SIG-M5 (cell line): ENCODE results near the gene PRKCE.

ENCODE experiments used
- DNase-seq: peaks from one replicate; lab custom pipeline; 2025; lab: John Stamatoyannopoulos, UW

The PRKCE gene

DNA sequence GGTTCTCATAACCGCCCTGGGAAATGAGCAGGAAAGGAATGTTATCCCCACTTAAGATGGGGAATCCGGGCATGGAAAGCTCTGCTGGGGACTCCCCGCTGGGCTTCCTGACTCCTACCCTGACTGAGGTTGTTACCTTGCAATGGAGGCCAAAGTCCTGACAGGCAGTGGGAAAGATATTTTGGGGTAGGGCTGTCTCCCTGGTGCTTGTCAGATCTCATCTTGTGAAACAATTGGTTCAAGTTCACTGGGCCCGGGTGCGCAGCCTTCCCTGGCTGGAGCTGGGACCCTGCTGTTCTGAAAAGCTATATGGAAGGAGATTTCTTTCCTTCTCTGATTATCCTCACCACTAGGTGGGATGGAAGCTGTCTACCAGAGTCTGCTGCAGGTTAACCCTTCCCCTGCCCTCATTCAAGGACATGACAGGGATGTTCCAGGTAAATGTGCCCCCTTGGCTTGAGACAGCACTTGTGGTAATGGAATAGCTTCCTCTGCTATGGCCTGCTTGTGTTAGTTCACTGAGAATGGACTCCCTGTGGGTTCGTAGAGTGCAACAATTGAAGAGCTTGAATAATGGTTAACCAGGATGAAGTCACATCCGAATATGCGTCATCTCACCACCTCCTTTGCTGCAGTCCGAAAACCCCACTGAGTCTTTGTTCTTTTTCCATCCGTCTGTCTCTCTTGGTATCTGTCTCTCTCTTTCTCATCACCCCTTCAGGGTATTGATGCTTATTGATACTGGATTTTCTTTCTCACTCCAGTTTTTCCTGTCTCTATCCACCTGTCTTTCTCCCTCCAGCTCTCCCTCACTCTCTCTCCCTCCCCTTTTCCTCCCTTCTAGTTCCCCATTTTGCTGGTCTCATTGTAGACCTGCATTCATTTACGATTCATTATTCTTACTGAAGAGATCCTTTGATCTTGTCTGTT is 577.9 kb downstream of the PRKCE start:
- no peak for DNase-seq

DNA sequence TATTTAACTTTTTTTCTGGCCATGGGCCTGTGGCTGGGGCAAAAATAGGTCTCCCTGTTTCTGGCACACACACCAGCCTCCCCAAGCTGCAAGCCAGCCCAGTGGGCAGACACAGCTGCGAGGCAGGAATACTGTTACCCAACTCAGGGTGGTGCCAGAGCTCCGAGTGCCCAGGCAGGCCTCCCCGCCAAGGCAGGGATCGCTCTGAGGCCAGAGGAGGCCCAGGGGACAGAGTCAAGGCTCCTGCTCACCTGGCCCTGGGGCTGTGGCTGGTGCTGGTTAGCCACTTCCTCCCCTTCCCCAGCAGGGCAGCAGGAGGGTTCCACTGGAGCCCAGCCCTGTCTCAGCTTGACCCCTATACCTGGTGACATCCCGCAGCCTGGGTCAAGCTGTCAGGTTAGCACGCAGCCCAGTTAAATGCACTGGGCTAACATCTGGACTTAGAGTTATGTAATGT is 578.7 kb downstream of the PRKCE start:
- DNase-seq, result no peak

DNA sequence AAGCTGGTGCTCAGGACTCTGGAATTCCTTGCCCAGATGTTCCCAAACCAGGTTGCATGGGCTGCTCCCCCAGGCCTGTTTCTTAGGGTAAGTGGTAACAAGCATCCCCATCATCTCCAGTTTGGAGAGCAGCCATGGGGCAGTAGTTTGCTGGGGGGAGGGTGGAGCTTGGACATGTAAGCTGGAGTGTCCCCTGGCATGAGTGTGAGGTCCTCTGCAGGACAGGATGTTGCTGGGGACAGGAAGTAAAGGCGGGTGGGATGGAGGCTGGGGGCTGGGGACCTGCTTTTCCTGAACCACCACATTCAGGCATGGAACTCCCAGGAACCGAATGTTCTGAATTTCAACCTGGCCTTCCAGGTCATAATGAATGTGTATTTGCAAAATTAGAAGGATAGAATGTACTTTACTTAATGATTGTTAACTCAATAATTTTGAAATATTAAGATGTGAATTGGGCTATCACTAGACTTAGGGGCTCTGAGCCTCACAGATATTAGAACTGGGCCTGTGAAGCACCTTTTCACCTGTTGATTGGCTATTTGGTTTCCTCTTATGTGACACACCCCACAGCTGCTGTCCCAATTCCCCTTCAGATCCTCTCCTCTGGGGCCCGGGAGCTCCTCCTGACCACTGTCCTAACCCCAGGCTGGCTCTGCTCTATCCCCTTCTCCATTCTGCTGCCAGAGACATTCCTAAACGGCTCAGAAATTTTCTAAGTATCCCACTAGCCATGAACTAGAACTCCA is 579.4 kb downstream of the PRKCE start:
- DNase-seq, result no peak

DNA sequence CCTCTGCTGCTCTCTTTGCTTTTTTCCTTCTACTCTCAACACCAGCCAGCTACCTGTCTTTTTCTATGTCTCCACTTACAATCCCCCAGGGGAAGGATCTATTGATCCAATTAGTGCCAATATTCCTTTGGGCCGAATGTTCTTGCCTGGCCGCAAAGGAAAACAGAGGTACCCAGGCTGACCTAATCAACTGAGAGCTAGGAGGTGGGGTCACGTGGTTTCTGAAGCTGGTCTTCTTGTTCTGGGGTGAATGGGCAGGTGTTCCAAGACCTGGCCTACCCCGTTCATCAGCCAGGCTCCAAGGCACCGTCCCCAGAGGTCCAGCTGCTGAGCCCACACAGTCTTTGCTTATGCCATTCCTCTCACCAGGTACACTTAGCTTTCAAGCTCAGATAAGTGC is 580.2 kb downstream of the PRKCE start:
- no peak for DNase-seq

DNA sequence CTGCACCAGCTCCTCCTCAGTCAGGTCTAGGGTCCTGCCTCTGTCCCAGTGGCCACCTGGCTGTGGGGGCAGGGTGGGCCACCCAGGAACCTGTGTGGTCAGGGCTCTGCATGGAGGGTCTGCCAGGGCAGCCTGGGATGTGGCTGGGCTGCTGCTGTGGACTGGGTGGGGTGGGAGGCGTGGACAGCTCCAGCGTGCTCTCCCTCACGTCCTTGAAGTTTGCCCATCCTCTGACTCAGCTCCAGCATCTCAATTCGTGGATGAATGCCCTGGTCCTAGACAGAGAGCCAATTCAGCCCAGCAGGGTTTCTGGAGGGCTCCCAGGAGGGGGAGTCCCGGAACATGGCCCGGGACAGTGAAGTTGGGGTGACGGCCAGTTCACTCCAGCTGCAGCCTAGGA is 581.4 kb downstream of the PRKCE start:
- no peak for DNase-seq

DNA sequence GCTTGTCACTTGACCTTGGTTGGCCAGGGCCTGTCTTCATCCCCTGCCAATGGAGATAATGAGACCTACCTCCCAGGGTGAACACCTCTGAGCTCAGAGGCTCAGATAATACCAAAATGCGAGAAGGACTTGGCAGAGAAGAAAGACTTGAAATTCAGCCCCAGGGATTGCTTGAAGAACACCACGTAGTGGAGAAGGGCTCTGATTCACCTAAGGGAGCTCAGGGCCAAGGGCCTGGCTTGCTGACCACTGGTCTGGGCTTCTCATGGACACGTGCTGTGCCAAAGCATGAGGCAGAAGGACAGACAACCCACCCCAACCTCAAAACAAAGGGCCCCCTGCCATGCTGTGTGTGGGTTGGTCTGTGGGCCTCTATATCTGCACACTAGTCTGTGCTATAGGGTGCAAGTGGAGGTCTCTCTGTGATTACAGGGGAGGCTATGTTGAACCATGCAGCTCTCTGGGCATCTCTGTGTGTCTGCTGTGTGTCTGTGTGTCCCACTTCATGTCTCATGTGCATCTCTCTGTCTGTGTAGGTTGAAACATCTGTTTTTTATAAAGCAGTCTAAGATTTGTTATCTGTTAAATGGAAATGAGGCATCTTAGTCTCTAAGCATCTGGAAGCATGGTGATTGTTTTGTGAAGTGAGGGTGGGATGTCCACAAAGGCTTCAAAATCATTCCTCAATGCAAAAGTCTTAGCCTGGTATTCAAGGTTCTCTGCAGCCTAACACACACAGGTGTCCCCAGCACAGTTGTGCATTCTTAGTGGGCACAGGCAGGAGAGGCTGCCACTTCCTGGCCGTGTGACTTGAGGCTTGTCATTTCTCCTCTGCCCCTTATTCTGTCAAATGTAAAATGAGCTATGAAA is 584.8 kb downstream of the PRKCE start:
- no peak for DNase-seq

DNA sequence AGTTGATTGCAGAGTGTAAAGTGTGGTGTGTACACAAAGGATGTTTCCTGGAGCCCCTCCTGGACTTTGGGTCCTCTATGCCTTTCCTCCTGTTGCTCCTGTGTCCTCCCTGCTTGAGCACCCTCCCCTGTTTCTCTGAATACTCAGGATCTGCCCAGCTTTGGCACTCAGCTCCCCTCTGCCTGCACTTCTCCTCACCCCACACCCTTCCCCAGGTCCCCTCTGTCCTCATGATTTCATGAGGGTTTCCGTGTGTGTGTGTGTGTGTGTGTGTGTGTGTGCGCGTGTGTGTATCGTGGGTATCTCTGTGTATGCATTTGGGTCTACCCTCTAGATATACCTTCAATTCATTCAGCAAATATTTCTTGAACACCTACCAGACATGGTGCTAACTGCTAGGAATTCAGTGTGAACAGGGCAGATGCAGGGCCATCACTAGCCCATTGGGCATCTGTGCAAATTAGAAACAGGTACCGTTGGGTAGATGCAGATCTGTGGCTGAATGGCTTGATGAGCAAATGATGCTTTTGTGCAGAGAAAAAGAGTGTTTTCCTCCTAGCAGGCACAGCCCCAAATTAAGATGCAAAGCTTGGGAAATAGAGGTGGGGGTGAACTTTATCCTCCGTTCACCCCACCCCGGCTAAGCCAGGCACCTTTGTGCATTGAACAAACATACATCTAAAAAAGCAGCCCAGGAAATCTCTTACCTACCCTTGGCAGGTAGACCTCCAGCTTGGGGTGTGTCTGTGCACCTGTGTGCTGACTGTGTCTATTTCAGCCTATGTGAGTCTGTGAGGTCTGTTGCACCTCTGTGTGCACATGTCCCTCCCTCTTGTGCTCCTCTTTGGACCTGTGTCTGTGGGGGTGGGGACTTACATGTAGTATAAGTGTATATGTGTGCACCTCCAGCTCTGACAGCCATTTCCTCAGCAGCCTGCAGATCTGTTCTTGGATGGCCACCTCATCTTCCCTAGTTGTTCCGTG is 585.7 kb downstream of the PRKCE start:
- DNase-seq, result no peak
